Measurements from ENCODE around the gene FRY. TPM values are rescaled to one million over a fixed set of nuclear protein-coding genes. Genes with fewer than 3 reads are reported as not detected.

Gene FRY
- total RNA-seq, 1 donor = 12.3 TPM

GRCh38 chr13:32168131-32168530 lies 136.6 kb downstream of the FRY start:
- no peak overlapping the region for H3K4me3 ChIP-seq (ENCODE audit: insufficient read depth, low read length)
- H3K27me3 ChIP-seq (ENCODE audit: insufficient read depth, low read length) = no peaks in the 10 kb centered on the region
- no peaks in the 10 kb centered on the region for H3K36me3 ChIP-seq (ENCODE audit: insufficient read depth, low read length)
- no peak overlapping the region for H3K27ac ChIP-seq (ENCODE audit: low read depth, low read length)
- TF ChIP-seq CTCF (IDR thresholded peaks at IDR 0.05; ENCODE audit: extremely low read depth, low read depth, low read length) = no peak
- H3K4me1 ChIP-seq (ENCODE audit: insufficient read depth, low read length) = no peaks in the 10 kb centered on the region
- H2AFZ ChIP-seq (ENCODE audit: low read length) = no peak overlapping the region
- DNase-seq (ENCODE audit: insufficient read length, low spot score, missing footprints) = no peak
- no peak overlapping the region for H3K4me2 ChIP-seq (ENCODE audit: insufficient read depth, low read length)
- no peaks in the 10 kb centered on the region for H3K79me2 ChIP-seq (ENCODE audit: insufficient read depth, low read length)
- no peaks in the 10 kb centered on the region for H4K20me1 ChIP-seq (ENCODE audit: insufficient read depth, low read length)
- no peaks in the 10 kb centered on the region for H3K9me3 ChIP-seq (ENCODE audit: low read depth, low read length)

GRCh38 chr13:32170841-32171240 lies 139.3 kb downstream of the FRY start:
- H3K4me3 ChIP-seq (ENCODE audit: insufficient read depth, low read length) = no peak overlapping the region
- H3K36me3 ChIP-seq (ENCODE audit: insufficient read depth, low read length) = no peaks in the 10 kb centered on the region
- H3K27me3 ChIP-seq (ENCODE audit: insufficient read depth, low read length) = no peaks in the 10 kb centered on the region
- no peak overlapping the region for H2AFZ ChIP-seq (ENCODE audit: low read length)
- H3K79me2 ChIP-seq (ENCODE audit: insufficient read depth, low read length) = no peaks in the 10 kb centered on the region
- H4K20me1 ChIP-seq (ENCODE audit: insufficient read depth, low read length) = no peaks in the 10 kb centered on the region
- H3K27ac ChIP-seq (ENCODE audit: low read depth, low read length) = no peak overlapping the region
- no peak for TF ChIP-seq CTCF (IDR thresholded peaks at IDR 0.05; ENCODE audit: extremely low read depth, low read depth, low read length)
- DNase-seq (ENCODE audit: insufficient read length, low spot score, missing footprints) = no peak
- no peaks in the 10 kb centered on the region for H3K4me1 ChIP-seq (ENCODE audit: insufficient read depth, low read length)
- H3K9me3 ChIP-seq (ENCODE audit: low read depth, low read length) = no peaks in the 10 kb centered on the region
- no peak overlapping the region for H3K4me2 ChIP-seq (ENCODE audit: insufficient read depth, low read length)

GRCh38 chr13:32173881-32174280 lies 142.3 kb downstream of the FRY start:
- H3K9me3 ChIP-seq (ENCODE audit: low read depth, low read length) = no peaks in the 10 kb centered on the region
- no peak overlapping the region for H3K4me2 ChIP-seq (ENCODE audit: insufficient read depth, low read length)
- no peak overlapping the region for H3K27ac ChIP-seq (ENCODE audit: low read depth, low read length)
- no peaks in the 10 kb centered on the region for H3K79me2 ChIP-seq (ENCODE audit: insufficient read depth, low read length)
- H2AFZ ChIP-seq (ENCODE audit: low read length) = no peak overlapping the region
- TF ChIP-seq CTCF (IDR thresholded peaks at IDR 0.05; ENCODE audit: extremely low read depth, low read depth, low read length) = no peak
- H3K4me1 ChIP-seq (ENCODE audit: insufficient read depth, low read length) = no peaks in the 10 kb centered on the region
- H4K20me1 ChIP-seq (ENCODE audit: insufficient read depth, low read length) = no peaks in the 10 kb centered on the region
- no peaks in the 10 kb centered on the region for H3K36me3 ChIP-seq (ENCODE audit: insufficient read depth, low read length)
- no peak for DNase-seq (ENCODE audit: insufficient read length, low spot score, missing footprints)
- H3K4me3 ChIP-seq (ENCODE audit: insufficient read depth, low read length) = no peak overlapping the region
- no peaks in the 10 kb centered on the region for H3K27me3 ChIP-seq (ENCODE audit: insufficient read depth, low read length)

- Histone ChIP-seq H4K20me1 (ENCODE audit: insufficient read depth, low read length) (no peaks in the 10 kb centered on the region), H3K4me3 (ENCODE audit: insufficient read depth, low read length) (no peak overlapping the region), H3K79me2 (ENCODE audit: insufficient read depth, low read length) (no peaks in the 10 kb centered on the region), H3K27me3 (ENCODE audit: insufficient read depth, low read length) (no peaks in the 10 kb centered on the region), H3K36me3 (ENCODE audit: insufficient read depth, low read length) (no peaks in the 10 kb centered on the region), H3K4me2 (ENCODE audit: insufficient read depth, low read length) (no peak overlapping the region), H3K9me3 (ENCODE audit: low read depth, low read length) (no peaks in the 10 kb centered on the region), H3K27ac (ENCODE audit: low read depth, low read length) (no peak overlapping the region), H2AFZ (ENCODE audit: low read length) (no peak overlapping the region), H3K4me1 (ENCODE audit: insufficient read depth, low read length) (no peaks in the 10 kb centered on the region)
- DNase-seq (ENCODE audit: insufficient read length, low spot score, missing footprints) = no peak
- TF ChIP-seq CTCF (IDR thresholded peaks at IDR 0.05; ENCODE audit: extremely low read depth, low read depth, low read length) = no peak
Measured at GRCh38 chr13:32174366-32174765, 142.8 kb downstream of the FRY start.
